Activated T-cell treated with anti-CD3 and anti-CD28 coated beads for 1 hour (primary cell): ENCODE measurements around the gene PSMD11.

Experiments used
- DNase-seq: peaks from one replicate; pipeline ENCODE4 v3.0.0-alpha.2; 2020; ENCODE audit warnings: low read depth

PSMD11 gene

DNA sequence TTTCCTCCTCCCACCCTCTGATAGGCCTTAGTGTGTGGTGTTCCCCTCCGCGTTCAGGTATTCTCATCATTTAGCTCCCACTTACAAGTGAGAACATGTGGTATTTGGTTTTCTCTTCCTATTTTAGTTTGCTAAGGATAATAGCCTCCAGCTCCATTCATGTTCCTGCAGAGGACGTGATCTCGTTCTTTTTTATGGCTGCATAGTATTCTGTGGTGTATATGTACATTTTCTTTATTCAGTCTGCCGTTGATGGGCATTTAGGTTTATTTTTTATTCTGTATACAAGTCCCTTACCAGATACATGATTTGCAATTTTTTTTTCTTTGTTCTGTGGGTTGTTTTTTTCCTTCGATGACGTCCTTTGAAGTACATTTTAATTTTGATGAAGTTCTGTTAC is 23.6 kb downstream of the PSMD11 start:
- no peak for DNase-seq

DNA sequence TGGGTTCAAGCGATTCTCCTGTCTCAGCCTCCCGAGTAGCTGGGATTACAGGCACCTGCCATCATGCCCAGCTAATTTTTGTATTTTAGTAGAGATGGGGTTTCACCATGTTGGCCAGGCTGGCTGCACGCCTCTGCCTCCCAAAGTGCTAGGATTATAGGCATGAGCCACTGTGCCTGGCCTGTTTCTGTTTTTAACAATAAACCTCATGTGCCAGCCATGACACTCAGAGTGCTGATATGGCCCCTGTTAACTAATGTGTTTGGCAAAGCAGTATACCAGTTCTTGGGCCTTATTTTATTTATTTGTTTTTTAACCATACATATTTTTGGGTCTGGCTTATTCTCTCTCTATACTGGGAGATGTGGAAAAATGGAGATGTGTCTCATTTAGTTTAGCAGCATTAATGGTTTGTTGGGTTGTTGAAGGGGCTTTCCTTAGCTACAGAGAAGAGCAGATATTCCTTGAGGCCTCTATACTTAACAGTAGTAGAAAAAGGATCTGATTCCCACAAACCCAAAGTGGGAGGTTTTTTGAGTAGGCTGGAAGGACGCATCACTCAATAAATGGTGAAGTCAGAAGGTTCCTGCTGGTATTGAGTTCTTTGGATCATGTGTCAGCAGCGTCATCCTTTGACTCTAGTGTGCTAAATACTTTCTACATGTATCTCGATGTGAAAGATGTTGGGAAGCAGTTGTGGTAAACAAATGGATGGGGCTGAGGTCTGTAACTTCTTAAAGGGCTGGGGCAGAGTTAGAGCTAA is 26.3 kb downstream of the PSMD11 start:
- DNase-seq: no peak

DNA sequence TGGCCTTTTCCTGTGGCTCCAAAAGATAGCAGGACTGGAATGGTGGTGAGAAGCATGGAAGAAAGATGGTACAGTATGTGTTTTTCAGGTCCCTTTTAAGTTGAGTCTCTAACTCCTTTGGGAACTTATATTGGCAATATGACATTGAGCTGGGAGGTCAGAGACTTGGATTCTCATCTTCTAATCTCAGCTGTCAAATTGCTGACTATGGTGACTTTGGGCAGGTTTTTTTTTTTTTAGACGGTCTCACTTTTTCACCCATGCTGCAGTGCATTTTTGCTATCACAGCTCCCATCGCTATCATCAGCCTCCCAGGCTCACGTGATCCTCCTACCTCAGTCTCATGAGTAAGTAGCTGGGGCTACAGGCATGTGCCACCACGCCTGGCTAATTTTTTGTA is 27.3 kb downstream of the PSMD11 start:
- DNase-seq: no peak

DNA sequence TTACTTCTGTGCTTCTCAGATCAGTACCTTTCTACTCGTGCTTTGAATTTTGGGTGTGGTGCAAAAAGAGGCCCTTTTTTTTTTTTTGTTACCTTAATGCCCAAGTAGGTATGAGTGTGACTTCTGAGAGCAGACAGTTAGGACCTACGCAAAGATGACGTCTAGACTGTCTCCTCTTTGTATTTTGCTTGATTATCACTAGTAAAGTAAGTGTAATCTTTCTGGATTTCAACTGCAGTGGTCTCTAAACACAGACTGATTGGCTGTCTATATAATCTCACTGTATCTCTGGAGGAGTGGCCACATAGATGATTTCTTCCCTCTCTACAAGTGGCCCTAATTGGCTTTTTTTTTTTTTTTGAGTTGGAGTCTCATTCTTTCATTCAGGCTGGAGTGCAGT is 30.9 kb downstream of the PSMD11 start:
- no peak for DNase-seq

DNA sequence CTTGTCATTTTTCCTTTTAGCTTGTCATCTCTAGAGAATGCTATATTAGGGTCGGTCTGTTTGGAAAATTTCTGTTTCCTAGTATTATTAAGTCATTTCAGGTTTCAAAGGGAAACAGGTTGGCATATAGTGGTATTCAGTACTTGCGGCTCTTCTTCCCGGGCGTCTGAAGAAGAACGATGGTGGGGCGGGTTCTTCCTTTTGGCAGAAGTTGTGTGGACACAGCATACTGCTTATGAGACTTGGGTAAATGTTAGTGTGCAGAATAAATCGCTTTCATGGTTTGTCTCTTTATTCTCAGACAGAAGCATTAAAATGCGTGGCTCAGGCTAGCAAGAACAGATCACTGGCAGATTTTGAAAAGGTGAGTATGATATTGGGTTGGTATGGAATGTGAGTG is 32.9 kb downstream of the PSMD11 start:
- DNase-seq: no peak

DNA sequence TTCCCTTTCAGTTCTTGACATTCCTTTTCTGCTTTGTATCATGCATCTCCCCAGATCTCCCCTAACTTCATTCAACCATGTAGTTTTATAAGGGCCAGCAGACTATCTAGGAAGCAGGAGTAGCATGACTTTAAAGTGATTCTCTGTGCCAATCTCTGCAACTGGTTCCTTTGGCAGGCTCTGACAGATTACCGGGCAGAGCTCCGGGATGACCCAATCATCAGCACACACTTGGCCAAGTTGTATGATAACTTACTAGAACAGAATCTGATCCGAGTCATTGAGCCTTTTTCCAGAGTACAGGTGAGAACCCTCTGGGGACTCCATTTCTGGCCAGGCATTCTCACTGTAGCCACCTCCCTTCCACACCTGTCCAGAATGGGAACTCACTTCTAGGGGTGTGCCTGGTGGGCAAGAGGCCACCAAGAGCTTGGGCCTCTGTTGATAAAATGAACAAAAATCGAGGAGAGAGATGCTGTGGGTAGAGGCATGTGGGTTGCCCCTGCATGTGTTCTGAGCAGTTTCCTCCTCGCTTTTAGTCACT is 34.8 kb downstream of the PSMD11 start:
- no peak for DNase-seq

DNA sequence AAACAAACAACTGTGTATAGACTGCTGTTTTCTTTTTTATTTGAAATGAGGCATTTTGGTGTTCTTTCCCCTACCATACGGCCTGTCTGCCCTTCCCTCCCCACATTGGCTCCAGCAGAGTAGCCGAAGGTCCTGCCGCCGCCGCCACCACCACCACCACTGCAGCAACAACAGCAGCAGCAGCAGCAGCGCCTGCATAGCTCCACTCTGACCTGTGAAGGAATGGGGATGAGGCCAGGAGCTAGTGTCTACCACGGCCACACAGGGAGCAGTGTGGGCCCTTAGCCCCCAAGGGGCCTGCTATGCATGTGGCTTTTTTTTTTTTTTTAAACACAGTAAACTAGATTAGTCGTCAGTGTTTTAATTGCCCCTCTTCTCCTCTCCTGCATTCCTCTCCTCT is 36.9 kb downstream of the PSMD11 start:
- DNase-seq: no peak

DNA sequence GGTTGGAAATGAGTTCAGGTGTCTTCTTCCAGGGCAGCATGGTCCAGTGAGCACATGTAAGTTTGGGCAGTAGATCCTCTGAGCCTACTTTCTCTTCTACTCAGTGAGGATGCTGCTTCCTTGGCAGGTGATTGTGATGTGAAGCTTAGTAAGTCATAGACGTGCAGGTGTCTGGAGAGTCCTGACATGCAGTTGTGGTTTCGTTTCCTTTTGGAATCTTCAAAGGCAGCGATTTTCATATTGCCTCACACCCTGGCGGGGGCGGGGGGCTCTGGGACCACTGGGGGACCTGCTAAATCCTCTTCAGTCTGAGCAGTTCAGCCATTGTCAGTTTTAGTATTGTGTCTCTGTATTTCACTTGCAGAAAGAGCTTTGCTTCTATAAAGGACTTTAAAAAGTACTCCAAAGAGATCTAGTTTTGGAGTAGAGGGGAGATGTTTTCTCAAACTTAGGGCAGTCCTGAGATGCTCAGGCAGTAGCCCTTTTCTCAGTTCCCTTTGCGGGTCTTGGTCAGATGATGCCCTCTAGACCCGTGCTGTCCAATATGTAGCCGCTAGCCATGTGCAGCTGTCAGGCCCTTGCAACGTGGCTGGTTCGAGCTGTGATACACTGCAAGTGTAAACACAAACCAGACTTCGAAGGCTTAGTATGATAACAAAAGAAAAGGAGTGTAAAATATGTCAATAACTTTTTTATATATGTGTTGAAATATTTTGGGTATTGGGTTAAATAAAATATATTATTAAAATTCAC is 38.4 kb downstream of the PSMD11 start:
- DNase-seq: no peak

DNA sequence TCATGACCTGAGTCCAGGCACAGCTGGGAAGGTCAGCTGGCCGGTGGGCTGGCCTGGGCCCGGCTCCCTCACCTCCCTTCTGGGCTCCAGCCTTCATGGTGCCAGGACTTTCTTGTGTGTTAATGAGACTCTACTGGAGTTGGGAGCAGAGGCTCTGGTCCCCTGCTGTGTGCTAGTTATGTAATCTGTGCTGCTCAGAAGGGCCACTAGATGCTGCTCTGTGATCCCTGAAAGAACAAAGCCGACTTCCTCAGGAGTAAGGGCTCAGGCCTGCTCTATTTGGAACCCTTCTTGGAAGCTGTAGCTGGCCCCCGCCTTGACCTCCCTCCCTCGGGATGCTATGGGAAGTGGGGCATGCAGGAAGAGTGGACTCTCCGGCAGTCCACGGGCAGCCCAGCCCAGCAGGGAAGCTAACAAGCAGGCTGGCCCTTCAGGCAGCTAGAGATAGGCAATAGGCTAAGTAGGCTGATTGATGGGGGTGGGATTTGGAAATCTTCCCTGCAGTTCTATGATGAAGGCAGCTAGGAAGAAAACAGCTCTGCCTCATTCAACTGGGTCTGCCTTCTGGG is 39.2 kb downstream of the PSMD11 start:
- no peak for DNase-seq

DNA sequence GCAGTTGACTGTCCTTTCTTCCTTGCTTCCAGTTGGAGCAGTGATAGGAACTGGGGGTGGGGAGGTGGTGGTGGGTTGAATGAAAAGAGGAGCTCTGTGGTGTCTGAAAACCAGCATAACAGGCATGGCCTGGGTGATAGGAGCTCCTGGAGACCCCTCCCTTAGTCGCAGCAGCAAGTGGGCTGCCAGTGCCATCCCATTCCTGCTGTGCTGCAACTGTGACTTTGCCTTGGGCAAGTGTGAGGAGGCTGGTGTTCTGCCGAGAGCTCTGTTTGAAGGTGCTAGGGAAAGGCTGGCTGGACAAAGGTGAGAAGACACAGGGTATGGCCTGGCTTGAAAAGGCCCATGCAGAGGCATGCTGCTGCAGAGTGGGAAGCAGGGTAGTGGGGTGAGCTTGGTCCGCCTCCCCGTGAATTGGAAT is 39.7 kb downstream of the PSMD11 start:
- no peak for DNase-seq

DNA sequence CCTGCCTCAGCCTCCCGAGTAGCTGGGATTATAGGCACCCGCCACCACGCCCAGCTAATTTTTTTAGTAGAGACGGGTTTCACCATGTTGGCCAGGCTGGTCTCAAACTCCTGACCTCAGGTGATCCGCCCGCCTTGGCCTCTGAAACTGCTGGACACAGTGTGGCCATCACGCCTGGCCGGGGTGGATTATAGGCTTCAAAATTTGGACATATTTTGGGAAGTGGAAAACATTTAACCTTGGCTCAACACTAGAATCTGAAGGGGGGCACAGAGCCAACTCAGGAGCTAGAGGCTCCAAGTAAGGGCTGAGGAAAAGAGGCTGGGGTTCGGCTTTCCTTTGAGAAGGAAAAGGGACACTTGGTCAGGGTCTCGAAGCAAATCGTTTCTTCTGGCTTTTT is 40.3 kb downstream of the PSMD11 start:
- DNase-seq: no peak

DNA sequence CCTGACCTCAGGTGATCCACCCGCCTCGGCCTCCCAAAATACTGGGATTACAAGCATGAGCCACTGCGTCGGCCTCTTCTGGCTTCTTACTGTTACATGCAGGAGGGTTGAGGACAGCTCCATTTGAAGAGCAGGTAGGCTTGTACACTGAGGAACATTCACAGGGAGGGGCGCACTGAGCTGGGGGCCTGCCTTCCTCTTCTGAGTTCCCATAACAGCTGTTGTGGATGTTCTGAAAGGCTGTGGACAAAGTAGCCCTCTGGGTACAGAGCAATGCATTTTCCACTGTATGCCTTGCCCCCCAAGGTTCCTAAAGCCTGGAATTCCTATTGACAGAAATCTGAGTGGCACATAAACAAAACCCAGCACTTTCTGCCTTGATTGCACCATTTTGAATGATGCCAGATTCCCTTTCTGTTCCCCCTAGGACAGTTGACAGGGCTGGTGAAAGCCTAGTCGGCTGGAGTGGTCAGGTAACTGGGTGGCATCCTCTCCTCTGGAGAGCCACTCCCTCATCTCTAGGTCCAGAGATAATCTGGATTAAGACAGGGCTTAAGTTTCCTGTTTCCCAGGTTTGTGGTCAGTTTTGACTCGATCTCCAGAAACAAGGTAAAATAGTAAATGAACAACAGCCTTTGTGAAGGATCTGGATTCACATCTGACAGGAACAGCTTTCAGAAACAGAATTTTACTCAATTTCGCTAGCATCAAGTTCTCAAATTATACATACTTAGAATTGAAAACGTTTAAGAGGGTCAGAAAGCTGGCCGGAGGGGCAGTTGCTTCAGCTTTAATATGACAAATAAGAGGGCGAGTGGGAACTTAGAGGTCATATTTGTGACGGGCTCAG is 41.2 kb downstream of the PSMD11 start:
- DNase-seq: no peak

DNA sequence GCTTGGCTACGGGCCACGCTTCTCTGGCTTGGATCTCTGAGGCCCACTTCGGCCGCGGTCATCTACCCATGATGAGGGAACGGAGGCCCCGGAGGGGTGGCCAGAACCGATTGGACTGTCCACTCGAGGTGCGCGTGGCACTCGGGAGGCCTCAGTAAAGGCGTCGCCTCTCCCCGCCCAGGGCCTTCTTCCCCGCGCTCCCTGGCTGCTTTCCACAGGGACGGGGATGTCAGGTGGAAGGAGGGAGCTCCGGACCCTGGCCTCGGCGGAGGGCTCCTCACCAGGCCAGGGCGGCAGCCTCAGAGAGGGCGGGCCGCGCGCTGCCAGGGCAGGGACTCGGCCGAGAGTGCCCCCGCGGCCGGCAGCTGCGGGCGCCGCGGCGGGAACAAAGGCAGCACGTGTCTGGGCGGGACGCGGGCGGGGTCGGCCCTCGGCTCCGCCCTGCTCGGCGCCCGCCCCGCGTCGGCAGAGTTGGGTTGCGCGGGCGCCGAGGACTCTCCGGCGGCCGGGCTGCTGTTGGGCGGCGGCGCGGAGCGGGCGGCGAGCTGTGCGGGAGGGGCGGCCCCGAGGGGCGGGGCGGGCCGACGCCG is 41.9 kb downstream of the PSMD11 start:
- peak; percentile 61 for DNase-seq

DNA sequence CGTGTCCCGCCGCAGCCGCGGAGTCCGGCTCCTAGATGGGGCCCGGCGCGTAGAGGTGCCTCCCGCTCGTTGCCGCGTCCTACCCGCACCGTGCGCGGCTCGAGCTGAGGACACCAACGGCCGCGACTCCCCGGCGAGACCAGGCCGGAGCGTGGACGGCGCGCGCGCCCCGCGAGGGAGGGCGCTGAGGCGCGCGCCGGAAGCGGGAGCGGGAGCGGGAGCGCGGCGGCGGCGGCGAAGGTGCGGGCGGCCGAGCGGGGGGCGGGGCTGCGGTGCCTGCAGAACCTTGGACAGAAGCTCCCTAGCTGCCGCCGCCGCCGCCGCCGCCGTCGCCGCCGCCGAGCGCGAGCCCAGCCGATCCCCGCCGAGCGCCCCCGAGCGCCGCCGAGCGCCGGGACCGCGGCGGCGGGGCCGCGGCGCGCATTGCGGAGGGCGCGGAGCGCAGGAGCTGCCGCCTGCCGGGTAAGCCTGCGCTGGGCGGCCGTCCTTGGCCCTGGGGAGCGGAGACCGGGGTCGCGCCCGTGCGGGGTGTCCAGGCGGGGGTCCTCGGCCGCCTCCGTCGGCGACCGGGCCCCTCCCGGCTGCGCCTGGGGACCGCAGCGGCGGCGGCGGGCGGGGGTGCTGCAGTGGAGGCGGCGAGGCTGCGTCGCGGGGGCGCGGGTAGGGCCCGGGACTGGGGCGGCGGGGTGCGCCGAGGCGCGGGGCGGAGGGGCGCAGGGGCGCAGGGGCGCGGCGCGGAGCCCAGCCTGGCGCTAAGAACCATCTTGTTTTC is 42.6 kb downstream of the PSMD11 start, which contains the start of gene CDK5R1:
TSS of gene CDK5R1 (plus strand) at position 293 of the 772 bp plus-strand sequence. CDS start 628 bp downstream, outside the sequence.
- peak; percentile 53 for DNase-seq

DNA sequence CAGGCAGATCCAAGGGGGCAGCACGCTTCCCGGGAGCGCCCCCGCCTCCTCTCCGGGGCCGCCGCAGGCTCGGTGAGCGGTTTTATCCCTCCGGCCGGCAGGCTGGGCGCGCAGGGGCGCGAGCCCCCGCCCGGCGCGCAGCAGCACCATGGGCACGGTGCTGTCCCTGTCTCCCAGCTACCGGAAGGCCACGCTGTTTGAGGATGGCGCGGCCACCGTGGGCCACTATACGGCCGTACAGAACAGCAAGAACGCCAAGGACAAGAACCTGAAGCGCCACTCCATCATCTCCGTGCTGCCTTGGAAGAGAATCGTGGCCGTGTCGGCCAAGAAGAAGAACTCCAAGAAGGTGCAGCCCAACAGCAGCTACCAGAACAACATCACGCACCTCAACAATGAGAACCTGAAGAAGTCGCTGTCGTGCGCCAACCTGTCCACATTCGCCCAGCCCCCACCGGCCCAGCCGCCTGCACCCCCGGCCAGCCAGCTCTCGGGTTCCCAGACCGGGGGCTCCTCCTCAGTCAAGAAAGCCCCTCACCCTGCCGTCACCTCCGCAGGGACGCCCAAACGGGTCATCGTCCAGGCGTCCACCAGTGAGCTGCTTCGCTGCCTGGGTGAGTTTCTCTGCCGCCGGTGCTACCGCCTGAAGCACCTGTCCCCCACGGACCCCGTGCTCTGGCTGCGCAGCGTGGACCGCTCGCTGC is 43.3 kb downstream of the PSMD11 start:
- no peak for DNase-seq

DNA sequence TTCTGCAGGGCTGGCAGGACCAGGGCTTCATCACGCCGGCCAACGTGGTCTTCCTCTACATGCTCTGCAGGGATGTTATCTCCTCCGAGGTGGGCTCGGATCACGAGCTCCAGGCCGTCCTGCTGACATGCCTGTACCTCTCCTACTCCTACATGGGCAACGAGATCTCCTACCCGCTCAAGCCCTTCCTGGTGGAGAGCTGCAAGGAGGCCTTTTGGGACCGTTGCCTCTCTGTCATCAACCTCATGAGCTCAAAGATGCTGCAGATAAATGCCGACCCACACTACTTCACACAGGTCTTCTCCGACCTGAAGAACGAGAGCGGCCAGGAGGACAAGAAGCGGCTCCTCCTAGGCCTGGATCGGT is 43.9 kb downstream of the PSMD11 start:
- no peak for DNase-seq

DNA sequence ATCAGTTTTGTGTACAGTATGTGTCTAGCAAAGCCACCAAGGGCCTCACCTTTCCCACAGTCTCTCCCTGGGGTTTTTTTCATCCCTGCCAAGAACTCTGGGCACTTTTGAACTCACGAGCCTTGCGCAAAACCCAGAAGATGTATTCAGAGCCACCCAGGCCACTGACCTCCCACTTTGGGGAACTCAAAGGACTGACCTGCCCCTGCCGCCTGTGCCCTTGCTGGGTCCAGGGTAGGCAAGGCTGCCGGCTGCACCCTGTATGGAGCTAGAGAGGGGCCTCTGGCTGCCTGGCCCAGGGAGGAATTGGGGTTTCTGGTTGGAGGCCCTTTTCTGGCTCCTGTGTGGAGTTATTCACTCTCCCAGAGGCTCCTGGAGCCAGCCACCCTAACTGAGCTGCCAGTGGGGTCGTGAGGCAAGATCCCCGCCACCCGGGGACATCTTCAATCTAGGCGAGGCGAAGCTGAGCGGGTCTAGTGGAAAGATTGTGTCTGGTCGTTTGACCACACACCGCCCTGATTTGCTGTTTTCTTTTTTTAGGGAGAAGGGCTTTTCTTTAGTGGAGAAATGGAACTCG is 44.4 kb downstream of the PSMD11 start:
- no peak for DNase-seq

DNA sequence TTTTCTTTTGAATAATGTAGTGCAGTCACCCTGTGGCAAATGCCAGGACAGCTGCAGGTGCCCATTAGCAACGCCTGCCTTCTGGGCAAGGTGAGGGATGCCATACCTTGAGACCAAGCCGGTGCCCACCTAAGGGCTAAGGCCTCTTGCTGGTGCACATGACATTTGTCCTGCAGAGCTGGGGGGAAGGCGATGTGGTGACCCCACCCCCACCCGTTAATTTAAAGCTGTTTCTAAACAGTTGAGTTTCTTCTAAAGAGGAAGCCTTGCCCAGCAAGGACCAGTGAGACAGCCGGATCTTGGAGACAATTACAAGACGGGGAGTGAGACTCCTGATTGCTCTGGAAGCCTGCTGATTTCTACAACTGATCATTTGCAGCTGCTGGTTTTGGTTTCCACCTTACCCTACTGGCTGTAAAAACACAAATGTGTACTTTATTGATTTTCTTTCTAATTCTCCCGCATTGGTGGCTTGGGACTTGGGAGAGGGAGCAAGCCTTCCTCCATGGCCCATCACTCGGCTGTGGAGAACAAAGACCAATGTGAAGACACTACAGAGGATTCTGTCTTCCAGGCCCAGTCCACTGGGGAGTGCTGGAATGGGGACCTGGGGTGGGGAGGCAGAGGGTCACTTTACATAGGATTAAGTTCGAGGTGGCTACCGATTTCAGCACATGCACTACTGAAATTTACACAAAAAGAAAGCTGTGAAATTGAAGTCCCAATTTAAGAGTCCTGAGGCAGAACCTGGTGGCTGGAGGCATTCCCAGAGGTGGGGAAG is 45.2 kb downstream of the PSMD11 start:
- DNase-seq: no peak

DNA sequence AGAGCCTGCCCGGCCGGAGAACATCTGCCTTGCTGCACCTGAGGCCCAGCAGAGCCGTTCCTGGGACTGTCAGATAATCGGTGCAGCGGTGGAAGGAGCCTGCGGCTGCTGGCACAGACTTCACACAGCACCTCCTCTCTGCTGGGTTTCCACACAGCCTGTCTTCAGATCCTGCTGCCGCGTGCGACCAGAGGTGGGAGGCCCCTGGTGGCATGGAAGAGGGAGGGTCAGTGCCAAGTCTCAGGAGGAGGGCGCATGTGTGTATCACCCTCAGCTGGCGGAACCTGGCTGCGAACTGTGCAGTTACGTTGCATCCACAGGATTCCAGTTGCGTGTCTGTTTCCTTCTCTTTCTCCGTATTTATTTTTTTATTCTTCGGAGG is 45.8 kb downstream of the PSMD11 start:
- DNase-seq: no peak
